ENCODE results near the gene FGF7. TPM values are rescaled to one million over a fixed set of nuclear protein-coding genes. Genes with fewer than 3 reads are reported as not detected.
"Not testable (repeated sequence)": the region's sequence is repeated elsewhere in the genome, so short reads cannot be mapped to it uniquely, and the experiment has no call there.

The FGF7 gene
- total and polyA plus RNA-seq, 2 donors from 2014 or later, result 3.8 to 23.8 TPM

DNA sequence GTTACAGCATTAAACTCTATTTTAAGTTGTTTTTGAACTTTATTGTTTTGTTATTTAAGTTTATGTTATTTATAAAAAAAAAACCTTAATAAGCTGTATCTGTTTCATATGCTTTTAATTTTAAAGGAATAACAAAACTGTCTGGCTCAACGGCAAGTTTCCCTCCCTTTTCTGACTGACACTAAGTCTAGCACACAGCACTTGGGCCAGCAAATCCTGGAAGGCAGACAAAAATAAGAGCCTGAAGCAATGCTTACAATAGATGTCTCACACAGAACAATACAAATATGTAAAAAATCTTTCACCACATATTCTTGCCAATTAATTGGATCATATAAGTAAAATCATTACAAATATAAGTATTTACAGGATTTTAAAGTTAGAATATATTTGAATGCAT lies 62.4 kb downstream of the FGF7 start:
- H3K4me1 ChIP-seq (ENCODE audit: control insufficient read depth in 2 of 3, insufficient read depth in 2 of 3, low read depth in 1 of 3, low read length in 3 of 3); H3K36me3 ChIP-seq (ENCODE audit: control insufficient read depth in 2 of 3, insufficient read depth in 3 of 3, low read length in 3 of 3); H3K9me3 ChIP-seq (ENCODE audit: control insufficient read depth in 2 of 3, insufficient read depth in 1 of 3, low read length in 3 of 3); FAIRE-seq; intact Hi-C loops (cut with DNase I); H3K27ac ChIP-seq (ENCODE audit: low read depth in 2 of 2, low read length in 2 of 2); H3K4me3 ChIP-seq (ENCODE audit: low read length in 3 of 3); H3K27me3 ChIP-seq (ENCODE audit: control insufficient read depth, insufficient read depth, low read length); H3K9ac ChIP-seq (ENCODE audit: low read length in 3 of 3); DNase-seq: not testable (repeated sequence)

GRCh38 chr15:49490966-49491365 lies 67.9 kb downstream of the FGF7 start:
- FAIRE-seq (no peak), DNase-seq (no peak)
- no peaks in the 10 kb centered on the region for H3K9me3 ChIP-seq (ENCODE audit: control insufficient read depth in 2 of 3, insufficient read depth in 1 of 3, low read length in 3 of 3)
- no peaks in the 10 kb centered on the region for H3K4me1 ChIP-seq (ENCODE audit: control insufficient read depth in 2 of 3, insufficient read depth in 2 of 3, low read depth in 1 of 3, low read length in 3 of 3)
- H3K9ac ChIP-seq (ENCODE audit: low read length in 3 of 3), result no peak overlapping the region
- intact Hi-C loops (cut with DNase I), result no loop called here
- no peaks in the 10 kb centered on the region for H3K27me3 ChIP-seq (ENCODE audit: control insufficient read depth, insufficient read depth, low read length)
- H3K27ac ChIP-seq (ENCODE audit: low read depth in 2 of 2, low read length in 2 of 2), result no peak overlapping the region
- TF ChIP-seq, protein P1, sequence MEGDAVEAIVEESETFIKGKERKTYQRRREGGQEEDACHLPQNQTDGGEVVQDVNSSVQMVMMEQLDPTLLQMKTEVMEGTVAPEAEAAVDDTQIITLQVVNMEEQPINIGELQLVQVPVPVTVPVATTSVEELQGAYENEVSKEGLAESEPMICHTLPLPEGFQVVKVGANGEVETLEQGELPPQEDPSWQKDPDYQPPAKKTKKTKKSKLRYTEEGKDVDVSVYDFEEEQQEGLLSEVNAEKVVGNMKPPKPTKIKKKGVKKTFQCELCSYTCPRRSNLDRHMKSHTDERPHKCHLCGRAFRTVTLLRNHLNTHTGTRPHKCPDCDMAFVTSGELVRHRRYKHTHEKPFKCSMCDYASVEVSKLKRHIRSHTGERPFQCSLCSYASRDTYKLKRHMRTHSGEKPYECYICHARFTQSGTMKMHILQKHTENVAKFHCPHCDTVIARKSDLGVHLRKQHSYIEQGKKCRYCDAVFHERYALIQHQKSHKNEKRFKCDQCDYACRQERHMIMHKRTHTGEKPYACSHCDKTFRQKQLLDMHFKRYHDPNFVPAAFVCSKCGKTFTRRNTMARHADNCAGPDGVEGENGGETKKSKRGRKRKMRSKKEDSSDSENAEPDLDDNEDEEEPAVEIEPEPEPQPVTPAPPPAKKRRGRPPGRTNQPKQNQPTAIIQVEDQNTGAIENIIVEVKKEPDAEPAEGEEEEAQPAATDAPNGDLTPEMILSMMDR (IDR thresholded peaks at IDR 0.05; ENCODE audit: borderline replicate concordance, extremely low read depth, insufficient read depth), result no peak
- no peaks in the 10 kb centered on the region for H3K36me3 ChIP-seq (ENCODE audit: control insufficient read depth in 2 of 3, insufficient read depth in 3 of 3, low read length in 3 of 3)
- no peak overlapping the region for H3K4me3 ChIP-seq (ENCODE audit: low read length in 3 of 3)

GRCh38 chr15:49492151-49492550 lies 69.1 kb downstream of the FGF7 start:
- Histone ChIP-seq H3K9ac (ENCODE audit: low read length in 3 of 3) (no peak overlapping the region), H3K4me3 (ENCODE audit: low read length in 3 of 3) (no peak overlapping the region), H3K9me3 (ENCODE audit: control insufficient read depth in 2 of 3, insufficient read depth in 1 of 3, low read length in 3 of 3) (no peaks in the 10 kb centered on the region), H3K36me3 (ENCODE audit: control insufficient read depth in 2 of 3, insufficient read depth in 3 of 3, low read length in 3 of 3) (no peaks in the 10 kb centered on the region), H3K27ac (ENCODE audit: low read depth in 2 of 2, low read length in 2 of 2) (no peak overlapping the region), H3K27me3 (ENCODE audit: control insufficient read depth, insufficient read depth, low read length) (no peaks in the 10 kb centered on the region), H3K4me1 (ENCODE audit: control insufficient read depth in 2 of 3, insufficient read depth in 2 of 3, low read depth in 1 of 3, low read length in 3 of 3) (no peaks in the 10 kb centered on the region)
- TF ChIP-seq, protein P1 (IDR thresholded peaks at IDR 0.05; ENCODE audit: borderline replicate concordance, extremely low read depth, insufficient read depth), result no peak
- no peak for DNase-seq
- intact Hi-C loops (cut with DNase I), result no loop called here
- no peak for FAIRE-seq

DNA sequence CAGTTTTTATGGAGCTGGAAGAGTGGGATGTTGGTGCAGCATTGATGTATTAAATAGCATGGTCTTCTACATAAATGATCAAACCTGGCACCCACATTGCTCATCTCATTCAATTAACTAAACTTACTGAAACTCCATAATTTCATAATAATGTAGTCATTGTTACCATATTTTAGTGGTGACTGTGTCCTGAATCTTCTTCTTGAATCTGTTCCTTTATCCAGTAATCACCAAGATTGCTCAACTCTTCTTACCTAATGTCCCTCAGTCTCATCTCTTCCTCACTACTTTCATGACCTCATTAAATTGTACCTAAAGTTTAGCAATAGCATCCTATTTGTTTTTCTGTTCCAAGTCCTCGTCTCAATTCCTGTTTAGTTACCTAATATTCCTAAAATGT lies 69.8 kb downstream of the FGF7 start:
- TF ChIP-seq, protein P1 (IDR thresholded peaks at IDR 0.05; ENCODE audit: borderline replicate concordance, extremely low read depth, insufficient read depth), result no peak
- Histone ChIP-seq H3K4me3 (ENCODE audit: low read length in 3 of 3) (no peak overlapping the region), H3K9ac (ENCODE audit: low read length in 3 of 3) (no peak overlapping the region), H3K4me1 (ENCODE audit: control insufficient read depth in 2 of 3, insufficient read depth in 2 of 3, low read depth in 1 of 3, low read length in 3 of 3) (no peaks in the 10 kb centered on the region), H3K9me3 (ENCODE audit: control insufficient read depth in 2 of 3, insufficient read depth in 1 of 3, low read length in 3 of 3) (no peaks in the 10 kb centered on the region), H3K27me3 (ENCODE audit: control insufficient read depth, insufficient read depth, low read length) (no peaks in the 10 kb centered on the region), H3K27ac (ENCODE audit: low read depth in 2 of 2, low read length in 2 of 2) (no peak overlapping the region), H3K36me3 (ENCODE audit: control insufficient read depth in 2 of 3, insufficient read depth in 3 of 3, low read length in 3 of 3) (no peaks in the 10 kb centered on the region)
- FAIRE-seq (no peak), DNase-seq (no peak)
- intact Hi-C loops (cut with DNase I), result no loop called here

Data from kidney (tissue), 14 donors.